Neural cell (in vitro differentiated cells): ENCODE data around the gene FER1L5. TPM values are rescaled to one million over a fixed set of nuclear protein-coding genes. Genes with fewer than 3 reads are reported as not detected.

Experiments used
- H2AFZ ChIP-seq: fragments of 200-600, 300-800 bp; sonication (generic), shearing (Covaris generic); 2 replicates; pipeline ENCODE4 v1.6.0; 2014; ENCODE audit warnings: low read depth, mild to moderate bottlenecking, antibody characterized with exemption, low read length, moderate library complexity
- H3F3A ChIP-seq: fragments of 200-600 bp; shearing (Covaris generic); 2 replicates; pipeline ENCODE4 v1.6.1; 2016; ENCODE audit warnings: mild to moderate bottlenecking, moderate library complexity, mixed read lengths, antibody characterized with exemption, low read length; ENCODE audit not compliant: insufficient read depth, poor library complexity, severe bottlenecking
- H3K27ac ChIP-seq: fragments of 200-600, 300-800 bp; sonication (generic), shearing (Covaris generic); 2 replicates; pipeline ENCODE4 v1.5.1; 2014; ENCODE audit warnings: mild to moderate bottlenecking, low read length, moderate library complexity
- H3K27me3 ChIP-seq: fragments of 300-800, 200-600 bp; sonication (generic), shearing (Covaris generic); 2 replicates; pipeline ENCODE4 v1.6.0; 2014; ENCODE audit warnings: mild to moderate bottlenecking, low read depth, low read length, moderate library complexity; ENCODE audit not compliant: insufficient read depth
- H3K36me3 ChIP-seq: fragments of 300-800, 200-600 bp; sonication (generic), shearing (Covaris generic); 2 replicates; pipeline ENCODE4 v1.5.1; 2014; ENCODE audit warnings: mild to moderate bottlenecking, antibody characterized with exemption, low read length, moderate library complexity; ENCODE audit not compliant: insufficient read depth
- H3K4me2 ChIP-seq: fragments of 300-800, 200-600 bp; sonication (generic), shearing (Covaris generic); 2 replicates; pipeline ENCODE4 v1.6.0; 2014; ENCODE audit warnings: mild to moderate bottlenecking, low read length
- H3K4me3 ChIP-seq: fragments of 300-800, 200-600 bp; sonication (generic), shearing (Covaris generic); 2 replicates; pipeline ENCODE4 v1.5.1; 2014; ENCODE audit warnings: mild to moderate bottlenecking, low read length, moderate library complexity
- H3K79me2 ChIP-seq: fragments of 200-600 bp; shearing (Covaris generic); replicated peaks from 2 replicates; pipeline ENCODE4 v1.6.0; 2014; ENCODE audit warnings: mild to moderate bottlenecking, low read length, moderate library complexity; ENCODE audit not compliant: insufficient read depth
- H3K9ac ChIP-seq: fragments of 300-800, 200-600 bp; sonication (generic), shearing (Covaris generic); 2 replicates; pipeline ENCODE4 v1.6.1; 2016; ENCODE audit warnings: mild to moderate bottlenecking, low read length, mixed read lengths
- H3K9me2 ChIP-seq: fragments of 200-600 bp; shearing (Covaris generic); 2 replicates; pipeline ENCODE4 v1.6.1; 2016; ENCODE audit warnings: mild to moderate bottlenecking, low read length, mixed read lengths; ENCODE audit not compliant: insufficient read depth
- H3K9me3 ChIP-seq: fragments of 200-600, 300-800 bp; sonication (generic), shearing (Covaris generic); 2 replicates; pipeline ENCODE4 v1.6.1; 2016; ENCODE audit warnings: mild to moderate bottlenecking, mixed run types, low read length, moderate library complexity, mixed read lengths
- H4K20me1 ChIP-seq: fragments of 200-600 bp; shearing (Covaris generic); 2 replicates; pipeline ENCODE4 v1.6.1; 2016; ENCODE audit warnings: mild to moderate bottlenecking, mixed run types; ENCODE audit not compliant: insufficient read depth
- CTCF ChIP-seq: fragments of 450-650 bp; IDR thresholded peaks from 2 replicates; pipeline ENCODE4 v1.5.1; 2014; ENCODE audit warnings: antibody characterized with exemption, mild to moderate bottlenecking, moderate library complexity; ENCODE audit not compliant: poor library complexity, severe bottlenecking
- EP300 ChIP-seq: fragments of 450-650 bp; conservative IDR thresholded peaks from 2 replicates; pipeline ENCODE4 v1.6.1; 2014; ENCODE audit warnings: antibody characterized with exemption, mild to moderate bottlenecking, moderate library complexity; ENCODE audit not compliant: poor library complexity, severe bottlenecking
- EZH2 ChIP-seq: fragments of 200-600, 300-800 bp; shearing (Covaris generic), sonication (generic); IDR thresholded peaks from 2 replicates; pipeline ENCODE4 v1.6.1; 2014; ENCODE audit warnings: antibody characterized with exemption, low read length, borderline replicate concordance, mild to moderate bottlenecking; ENCODE audit not compliant: insufficient read depth, poor library complexity, severe bottlenecking
- MXI1 ChIP-seq: fragments of 450-650 bp; conservative IDR thresholded peaks from 2 replicates; pipeline ENCODE4 v1.6.1; 2014; ENCODE audit warnings: antibody characterized with exemption, mild to moderate bottlenecking; ENCODE audit not compliant: poor library complexity, severe bottlenecking
- POLR2AphosphoS5 ChIP-seq: IDR thresholded peaks from 2 replicates; pipeline ENCODE4 v1.6.1; 2012
- RAD21 ChIP-seq: fragments of 450-650 bp; conservative IDR thresholded peaks from 2 replicates; pipeline ENCODE4 v1.6.1; 2014; ENCODE audit warnings: antibody characterized with exemption, mild to moderate bottlenecking, moderate library complexity
- REST ChIP-seq: IDR thresholded peaks from 2 replicates; pipeline ENCODE4 v1.6.1; 2012; ENCODE audit warnings: borderline replicate concordance
- SMC3 ChIP-seq: fragments of 450-650 bp; conservative IDR thresholded peaks from 2 replicates; pipeline ENCODE4 v1.6.1; 2014; ENCODE audit warnings: antibody characterized with exemption, mild to moderate bottlenecking, moderate library complexity; ENCODE audit not compliant: poor library complexity
- TAF1 ChIP-seq: IDR thresholded peaks from 2 replicates; pipeline ENCODE4 v1.6.1; 2012; ENCODE audit warnings: low read depth
- polyA plus RNA-seq: library from polyadenylated mRNA; depleted of rRNA; stranded (reverse); fragments of >200 nt; gene quantifications from 2 replicates; pipeline ENCODE4 v1.2.3, GENCODE V29; 2014

Gene FER1L5
- polyA plus RNA-seq, 1 donor from 2014 or later = 0.28 TPM

- Histone ChIP-seq H3K27ac (no peak overlapping the region), H4K20me1 (no peaks in the 10 kb centered on the region), H3K27me3 (no peaks in the 10 kb centered on the region), H3K9me2 (no peaks in the 10 kb centered on the region), H2AFZ (no peak overlapping the region), H3K4me2 (no peak overlapping the region), H3K4me3 (no peak overlapping the region), H3K9ac (no peak overlapping the region), H3F3A (no peaks in the 10 kb centered on the region), H3K36me3 (no peaks in the 10 kb centered on the region), H3K9me3 (no peaks in the 10 kb centered on the region), H3K79me2 (peaks cover 18% of the 10 kb centered on the region)
- TF ChIP-seq SMC3 (no peak), REST (no peak), EP300 (no peak), POLR2AphosphoS5 (no peak), EZH2 (no peak)
Observed at GRCh38 chr2:96631804-96632435, 10.6 kb upstream of the FER1L5 start.

GRCh38 chr2:96633641-96634040 lies 8.9 kb upstream of the FER1L5 start:
- Histone ChIP-seq H3K9me3 (no peaks in the 10 kb centered on the region), H3K27me3 (no peaks in the 10 kb centered on the region), H2AFZ (no peak overlapping the region), H4K20me1 (no peaks in the 10 kb centered on the region), H3K79me2 (peaks cover 27% of the 10 kb centered on the region), H3K4me3 (no peak overlapping the region), H3K4me2 (no peak overlapping the region), H3K36me3 (no peaks in the 10 kb centered on the region), H3K9ac (no peak overlapping the region), H3F3A (no peaks in the 10 kb centered on the region), H3K27ac (no peak overlapping the region), H3K9me2 (no peaks in the 10 kb centered on the region)
- TF ChIP-seq TAF1 (no peak), CTCF (no peak), POLR2AphosphoS5 (no peak)

GRCh38 chr2:96636551-96637171 lies 5.9 kb upstream of the FER1L5 start:
- no peak overlapping the region for H3K9ac ChIP-seq
- no peaks in the 10 kb centered on the region for H3K9me3 ChIP-seq
- peaks cover 24% of the 10 kb centered on the region for H3K79me2 ChIP-seq
- no peaks in the 10 kb centered on the region for H3K27me3 ChIP-seq
- no peak overlapping the region for H3K27ac ChIP-seq
- no peak for TF ChIP-seq TAF1
- no peak for TF ChIP-seq REST
- TF ChIP-seq RAD21 = no peak
- TF ChIP-seq MXI1 = no peak
- no peak for TF ChIP-seq EZH2
- TF ChIP-seq SMC3 = no peak
- TF ChIP-seq CTCF = no peak
- TF ChIP-seq POLR2AphosphoS5 = no peak
- TF ChIP-seq EP300 = no peak
- H3K9me2 ChIP-seq = no peaks in the 10 kb centered on the region
- peak overlapping the region; percentile 91 for H3K4me2 ChIP-seq
- H2AFZ ChIP-seq = no peak overlapping the region
- H4K20me1 ChIP-seq = no peaks in the 10 kb centered on the region
- H3F3A ChIP-seq = no peaks in the 10 kb centered on the region
- H3K4me3 ChIP-seq = peak overlapping the region; percentile 90
- no peaks in the 10 kb centered on the region for H3K36me3 ChIP-seq
